ENCODE data around the gene ABTB2.

GRCh38 chr11:34162493-34162820 is 195.4 kb downstream of the ABTB2 start:
- TF ChIP-seq NFIC (IDR thresholded peaks at IDR 0.05; ENCODE audit: borderline replicate concordance), result no peak
- no peak for TF ChIP-seq CTCF (IDR thresholded peaks at IDR 0.05)

Data from SK-N-SH (cell line).